Measurements from ENCODE around the gene CHST11. TPM values are rescaled to one million over a fixed set of nuclear protein-coding genes. Genes with fewer than 3 reads are reported as not detected.

Gene CHST11
- total and polyA plus RNA-seq, 2 of the 4 experiments (the other 2 are of a cell fraction), result 1.4 to 2.7 TPM

GRCh38 chr12:104452087-104452486, 4.7 kb upstream of the CHST11 start:
- Histone ChIP-seq H4K20me1 (ENCODE audit: insufficient read depth, low read length) (no peaks in the 10 kb centered on the region), H3K4ac (ENCODE audit: low read depth, low read length) (no peak overlapping the region), H3K27ac (ENCODE audit: insufficient read depth, low read length) (no peak overlapping the region), H2BK20ac (ENCODE audit: low read depth, low read length) (no peak overlapping the region), H3K4me3 (ENCODE audit: insufficient read depth, low read depth, low read length) (no peak overlapping the region), H3K4me2 (ENCODE audit: low read depth, low read length) (no peak overlapping the region), H2AFZ (replicated peaks; ENCODE audit: low read length, poor library complexity) (no peak overlapping the region), H3K14ac (replicated peaks; ENCODE audit: low read depth, low read length) (no peak overlapping the region), H3K4me1 (ENCODE audit: control insufficient read depth, insufficient read depth, low read length) (peaks cover 2% of the 10 kb centered on the region; the same call in 1 of the 2 replicates), H4K91ac (ENCODE audit: insufficient read depth, low read depth, low read length) (no peak overlapping the region), H2BK120ac (ENCODE audit: low read depth, low read length) (no peak overlapping the region), H3K23ac (ENCODE audit: low read depth, low read length) (no peak overlapping the region), H3K56ac (ENCODE audit: extremely low read depth, insufficient read depth, low read length) (no peak overlapping the region), H2BK15ac (ENCODE audit: low read depth, low read length) (no peak overlapping the region), H2BK5ac (ENCODE audit: low read depth, low read length, poor library complexity, severe bottlenecking) (no peak overlapping the region), H2AK5ac (ENCODE audit: low read depth, low read length) (no peak overlapping the region), H2AK9ac (replicated peaks; ENCODE audit: low read depth, low read length, poor library complexity) (no peak overlapping the region), H3K27me3 (ENCODE audit: control insufficient read depth, insufficient read depth, low read length) (peaks cover 17% of the 10 kb centered on the region), H4K8ac (ENCODE audit: low read depth in 2 of 2, low read length in 2 of 2) (no peak overlapping the region), H3K18ac (ENCODE audit: low read depth, low read length) (no peak overlapping the region), H3K9me1 (ENCODE audit: insufficient read depth, low read length) (peaks cover 7% of the 10 kb centered on the region), H4K5ac (ENCODE audit: low read depth, low read length) (no peak overlapping the region), H3K79me1 (ENCODE audit: low read depth in 1 of 2, low read length in 2 of 2) (no peaks in the 10 kb centered on the region), H3K9me3 (ENCODE audit: control insufficient read depth, insufficient read depth, low read length) (no peaks in the 10 kb centered on the region), H3K36me3 (ENCODE audit: control insufficient read depth, insufficient read depth, low read length) (no peaks in the 10 kb centered on the region), H3K9ac (ENCODE audit: low read depth, low read length) (no peak overlapping the region)
- in situ Hi-C loops (cut with MboI; ENCODE audit: low sequenced_read_pairs) (no loop called here), dilution Hi-C loops (cut with HindIII; ENCODE audit: low sequenced_read_pairs, unreplicated experiment) (no loop called here), intact Hi-C loops (cut with micrococcal nuclease) (no loop called here)
- no TSS peak for BruUV-seq (replicated peaks)
- POLR2A ChIA-PET (ENCODE audit: unreplicated experiment), result no interaction called here
- no peak for ATAC-seq (ENCODE audit: low read depth)
- WGBS, 2 experiments (ENCODE audit: extremely low coverage in 2 of 2, insufficient read length in 1 of 2), result no CpG with 5 or more reads among the region's 1 CpG
- no peak for DNase-seq
- TF ChIP-seq RFX5 (IDR thresholded peaks at IDR 0.05; ENCODE audit: low read depth, low read length), result no peak
- no peak for TF ChIP-seq ELK1 (IDR thresholded peaks at IDR 0.05; ENCODE audit: borderline replicate concordance, low read depth, low read length)
- no peak for TF ChIP-seq BHLHE40 (IDR thresholded peaks at IDR 0.05; ENCODE audit: low read depth, low read length)
- TF ChIP-seq MAZ (IDR thresholded peaks at IDR 0.05; ENCODE audit: borderline replicate concordance, low read depth, low read length), result no peak
- TF ChIP-seq RCOR1 (IDR thresholded peaks at IDR 0.05; ENCODE audit: insufficient replicate concordance, low read length), result no peak
- TF ChIP-seq FOS (IDR thresholded peaks at IDR 0.05; ENCODE audit: low read depth, low read length), result no peak
- no peak for TF ChIP-seq CHD1 (IDR thresholded peaks at IDR 0.05; ENCODE audit: low read depth, low read length)
- TF ChIP-seq USF2 (IDR thresholded peaks at IDR 0.05; ENCODE audit: low read depth, low read length), result no peak
- no peak for TF ChIP-seq NFE2L2 (IDR thresholded peaks at IDR 0.05; ENCODE audit: low read depth, low read length)
- no peak for TF ChIP-seq CTCF (conservative IDR thresholded peaks at IDR 0.05; ENCODE audit: low read depth, low read length)
- TF ChIP-seq MXI1 (IDR thresholded peaks at IDR 0.05; ENCODE audit: borderline replicate concordance, low read depth, low read length), result no peak
- no peak for TF ChIP-seq MAFK (IDR thresholded peaks at IDR 0.05; ENCODE audit: low read depth, low read length)
- TF ChIP-seq CEBPB (IDR thresholded peaks at IDR 0.05; ENCODE audit: low read depth, low read length), result no peak
- no peak for TF ChIP-seq RAD21 (IDR thresholded peaks at IDR 0.05; ENCODE audit: low read length)
- TF ChIP-seq SMC3 (IDR thresholded peaks at IDR 0.05; ENCODE audit: low read depth, low read length), result no peak
- TF ChIP-seq POLR2A (IDR thresholded peaks at IDR 0.05; ENCODE audit: low read depth, low read length), result no peak
- CTCF ChIA-PET, result no interaction called here
